Astrocyte of the cerebellum (primary cell): ENCODE data around the gene ACKR2.

ENCODE experiments used
- DNase-seq: peaks from one replicate; pipeline ENCODE4 v3.0.0-alpha.2; 2011; ENCODE audit warnings: low read depth
- H3K4me3 ChIP-seq: 2 replicates; pipeline ENCODE4 v1.5.1; 2011; ENCODE audit warnings: mild to moderate bottlenecking, low read depth, low read length, moderate library complexity
- CTCF ChIP-seq: IDR thresholded peaks from 2 replicates; pipeline ENCODE4 v1.5.1; 2012; ENCODE audit warnings: low read length, low read depth, moderate library complexity, mild to moderate bottlenecking; ENCODE audit errors: missing control alignments
- in situ Hi-C: cut with HindIII; loops from 2 replicates; pipeline ENCODE4 v1.10.0; 2017; ENCODE audit warnings: low sequenced_read_pairs

The ACKR2 gene

GRCh38 chr3:42902257-42902656, 93.0 kb downstream of the ACKR2 start:
- H3K4me3 ChIP-seq, result no peak overlapping the region
- in situ Hi-C loops, result no loop called here
- DNase-seq, result no peak
- no peak for TF ChIP-seq CTCF

- TF ChIP-seq CTCF, result no peak
- no peak for DNase-seq
- no peak overlapping the region for H3K4me3 ChIP-seq
- in situ Hi-C loops, result no loop called here
These were observed 94.8 kb downstream of the ACKR2 start for GRCh38 chr3:42904076-42904475.

- in situ Hi-C loops, result no loop called here
- TF ChIP-seq CTCF, result no peak
- DNase-seq, result no peak
- peak overlapping the region; percentile 43 for H3K4me3 ChIP-seq
These were observed 96.5 kb downstream of the ACKR2 start for GRCh38 chr3:42905740-42906069.

GRCh38 chr3:42906070-42906847, 97.0 kb downstream of the ACKR2 start, which contains the start of gene ZNF662:
ZNF662 (plus strand) TSS chr3:42906142; CDS start chr3:42908115, 1,973 bp downstream.
- peak within 1 kb of the TSS; percentile 43 for H3K4me3 ChIP-seq

GRCh38 chr3:42906848-42907183, 97.6 kb downstream of the ACKR2 start:
- peak overlapping the region; percentile 43 for H3K4me3 ChIP-seq
- in situ Hi-C loops, result no loop called here
- no peak for TF ChIP-seq CTCF
- DNase-seq, result no peak

More at GRCh38 chr3:42906070-42906847, 97.0 kb downstream of the ACKR2 start, which contains the start of gene ZNF662:
- in situ Hi-C loops, result no loop called here
- DNase-seq, result no peak
- TF ChIP-seq CTCF, result no peak

GRCh38 chr3:42908675-42909074, 99.4 kb downstream of the ACKR2 start:
- TF ChIP-seq CTCF, result no peak
- no peak overlapping the region for H3K4me3 ChIP-seq
- DNase-seq, result no peak
- in situ Hi-C loops, result no loop called here
